BLaER1 (cell line): Measurements from ENCODE around the gene MAP7.

ENCODE experiments used
- H3K27ac ChIP-seq: shearing (Covaris generic); formaldehyde crosslinking; 2 replicates; pipeline ENCODE4 v1.8.1; 2022
- H3K27me3 ChIP-seq: shearing (Covaris generic); formaldehyde crosslinking; 2 replicates; pipeline ENCODE4 v1.8.1; 2022
- H3K36me3 ChIP-seq: shearing (Covaris generic); formaldehyde crosslinking; 2 replicates; pipeline ENCODE4 v1.8.1; 2022
- H3K4me1 ChIP-seq: shearing (Covaris generic); formaldehyde crosslinking; 2 replicates; pipeline ENCODE4 v1.8.1; 2022
- H3K4me2 ChIP-seq: shearing (Covaris generic); formaldehyde crosslinking; 2 replicates; pipeline ENCODE4 v1.8.1; 2022
- H3K4me3 ChIP-seq: shearing (Covaris generic); formaldehyde crosslinking; 2 replicates; pipeline ENCODE4 v1.8.1; 2022
- H3K9ac ChIP-seq: shearing (Covaris generic); formaldehyde crosslinking; 2 replicates; pipeline ENCODE4 v1.8.1; 2022
- H3K9me3 ChIP-seq: shearing (Covaris generic); formaldehyde crosslinking; 2 replicates; pipeline ENCODE4 v1.8.1; 2022
- H4K20me1 ChIP-seq: shearing (Covaris generic); formaldehyde crosslinking; 2 replicates; pipeline ENCODE4 v1.8.1; 2022
- Cebpa-rat ChIP-seq: shearing (Covaris generic); IDR thresholded peaks from 2 replicates; pipeline ENCODE4 v1.8.1; 2022

Gene MAP7

GRCh38 chr6:136566851-136567250, 16.6 kb upstream of the MAP7 start:
- TF ChIP-seq Cebpa-rat, result no peak
- Histone ChIP-seq H3K4me3 (no peak overlapping the region), H3K36me3 (peaks cover 12% of the 10 kb centered on the region; the same call in 1 of the 2 replicates), H3K27ac (no peak overlapping the region), H3K27me3 (no peaks in the 10 kb centered on the region), H3K4me2 (peak overlapping the region; percentile 1; the same call in 1 of the 2 replicates), H3K9ac (no peak overlapping the region), H3K9me3 (peaks cover 21% of the 10 kb centered on the region), H3K4me1 (peaks cover 24% of the 10 kb centered on the region; the same call in 1 of the 2 replicates), H4K20me1 (no peaks in the 10 kb centered on the region)

- H3K4me1 ChIP-seq, result peaks cover 24% of the 10 kb centered on the region; the same call in 1 of the 2 replicates
- TF ChIP-seq Cebpa-rat, result no peak
- H3K27me3 ChIP-seq, result no peaks in the 10 kb centered on the region
- no peak overlapping the region for H3K4me3 ChIP-seq
- H4K20me1 ChIP-seq, result no peaks in the 10 kb centered on the region
- peaks cover 7% of the 10 kb centered on the region; the same call in 1 of the 2 replicates for H3K36me3 ChIP-seq
- peaks cover 13% of the 10 kb centered on the region for H3K9me3 ChIP-seq
- H3K9ac ChIP-seq, result no peak overlapping the region
- H3K4me2 ChIP-seq, result peak overlapping the region; percentile 1; the same call in 1 of the 2 replicates
- H3K27ac ChIP-seq, result no peak overlapping the region
Measured at GRCh38 chr6:136566007-136566487, 15.8 kb upstream of the MAP7 start.

GRCh38 chr6:136564180-136564579, 14.0 kb upstream of the MAP7 start:
- Histone ChIP-seq H3K9ac (no peak overlapping the region), H3K9me3 (no peaks in the 10 kb centered on the region), H3K4me3 (no peak overlapping the region), H3K4me2 (no peak overlapping the region; the same call in 1 of the 2 replicates), H4K20me1 (no peaks in the 10 kb centered on the region), H3K4me1 (peaks cover 24% of the 10 kb centered on the region; the same call in 1 of the 2 replicates), H3K27ac (no peak overlapping the region), H3K36me3 (0 out of 2 replicates have a peak, but pooled peaks cover 4% of the 10 kb centered on the region), H3K27me3 (no peaks in the 10 kb centered on the region)
- TF ChIP-seq Cebpa-rat, result no peak

GRCh38 chr6:136563386-136564152, 13.3 kb upstream of the MAP7 start:
- Histone ChIP-seq H3K4me2 (no peak overlapping the region; the same call in 1 of the 2 replicates), H3K27ac (no peak overlapping the region), H3K27me3 (no peaks in the 10 kb centered on the region), H3K9ac (no peak overlapping the region), H3K36me3 (0 out of 2 replicates have a peak, but pooled peaks cover 4% of the 10 kb centered on the region), H3K4me3 (no peak overlapping the region), H3K4me1 (peaks cover 24% of the 10 kb centered on the region; the same call in 1 of the 2 replicates), H4K20me1 (no peaks in the 10 kb centered on the region), H3K9me3 (no peaks in the 10 kb centered on the region)
- no peak for TF ChIP-seq Cebpa-rat

- H3K4me2 ChIP-seq, result no peak overlapping the region
- no peaks in the 10 kb centered on the region for H3K27me3 ChIP-seq
- TF ChIP-seq Cebpa-rat, result no peak
- no peaks in the 10 kb centered on the region for H3K9me3 ChIP-seq
- H3K36me3 ChIP-seq, result 0 out of 2 replicates have a peak, but pooled peaks cover 4% of the 10 kb centered on the region
- H3K9ac ChIP-seq, result no peak overlapping the region
- H3K27ac ChIP-seq, result no peak overlapping the region
- no peaks in the 10 kb centered on the region for H4K20me1 ChIP-seq
- H3K4me1 ChIP-seq, result peaks cover 24% of the 10 kb centered on the region; the same call in 1 of the 2 replicates
- no peak overlapping the region for H3K4me3 ChIP-seq
Measured at GRCh38 chr6:136562211-136562610, 12.0 kb upstream of the MAP7 start.

GRCh38 chr6:136553166-136553787, 3.1 kb upstream of the MAP7 start:
- no peak for TF ChIP-seq Cebpa-rat
- no peak overlapping the region for H3K27ac ChIP-seq
- peaks cover 18% of the 10 kb centered on the region for H3K4me1 ChIP-seq
- no peaks in the 10 kb centered on the region for H3K36me3 ChIP-seq
- H3K9me3 ChIP-seq, result no peaks in the 10 kb centered on the region; the same call in 1 of the 2 replicates
- H3K27me3 ChIP-seq, result peaks cover 49% of the 10 kb centered on the region
- H4K20me1 ChIP-seq, result peaks cover 31% of the 10 kb centered on the region
- H3K4me3 ChIP-seq, result no peak overlapping the region
- no peak overlapping the region for H3K4me2 ChIP-seq
- H3K9ac ChIP-seq, result no peak overlapping the region

- Histone ChIP-seq H3K27me3 (peaks cover 51% of the 10 kb centered on the region), H3K27ac (no peak overlapping the region)
Measured at GRCh38 chr6:136552054-136552453, 1.8 kb upstream of the MAP7 start.

GRCh38 chr6:136551103-136551502, 881 bp upstream of the MAP7 start:
- H3K4me2 ChIP-seq, result peak overlapping the region; percentile 93

More at GRCh38 chr6:136552054-136552453, 1.8 kb upstream of the MAP7 start:
- Histone ChIP-seq H3K36me3 (no peaks in the 10 kb centered on the region), H3K4me3 (no peak overlapping the region), H3K4me2 (no peak overlapping the region), H3K9ac (no peak overlapping the region), H3K4me1 (peaks cover 18% of the 10 kb centered on the region), H3K9me3 (no peaks in the 10 kb centered on the region; the same call in 1 of the 2 replicates), H4K20me1 (peaks cover 31% of the 10 kb centered on the region)
- TF ChIP-seq Cebpa-rat, result no peak

GRCh38 chr6:136550045-136550329, 235 bp downstream of the MAP7 start:
- H3K9me3 ChIP-seq, result no peaks in the 10 kb centered on the region; the same call in 1 of the 2 replicates
- peak overlapping the region; percentile 71 for H3K4me3 ChIP-seq
- peak overlapping the region; percentile 93 for H3K4me2 ChIP-seq
- no peaks in the 10 kb centered on the region for H3K36me3 ChIP-seq
- no peak overlapping the region for H3K9ac ChIP-seq
- H3K27me3 ChIP-seq, result peaks cover 51% of the 10 kb centered on the region
- peaks cover 18% of the 10 kb centered on the region for H3K4me1 ChIP-seq
- no peak for TF ChIP-seq Cebpa-rat
- no peak overlapping the region for H3K27ac ChIP-seq
- H4K20me1 ChIP-seq, result peaks cover 31% of the 10 kb centered on the region

More at GRCh38 chr6:136551103-136551502, 881 bp upstream of the MAP7 start:
- no peaks in the 10 kb centered on the region for H3K36me3 ChIP-seq
- H3K4me3 ChIP-seq, result no peak overlapping the region
- H3K27ac ChIP-seq, result no peak overlapping the region
- TF ChIP-seq Cebpa-rat, result no peak
- no peak overlapping the region for H3K9ac ChIP-seq
- peaks cover 51% of the 10 kb centered on the region for H3K27me3 ChIP-seq
- no peaks in the 10 kb centered on the region; the same call in 1 of the 2 replicates for H3K9me3 ChIP-seq
- H4K20me1 ChIP-seq, result peaks cover 31% of the 10 kb centered on the region
- H3K4me1 ChIP-seq, result peaks cover 18% of the 10 kb centered on the region
